Fibroblast of lung (primary cell): ENCODE data around the gene CLDN9.

Source experiments
- CTCF ChIP-seq, 2 donors: IDR thresholded peaks in 1 of 2; conservative IDR thresholded peaks in 1 of 2; 1 replicate in 1 of 2; 2 replicates in 1 of 2; pipeline ENCODE4 v1.5.1; 2011 to 2012; ENCODE audit warnings: low read length in 2 of 2, control low read depth in 1 of 2, inconsistent platforms in 1 of 2, low read depth in 1 of 2, mild to moderate bottlenecking in 1 of 2
- EZH2 ChIP-seq: IDR thresholded peaks from 2 replicates; pipeline ENCODE4 v1.5.1; 2012; ENCODE audit warnings: low read length, control low read depth, mild to moderate bottlenecking; ENCODE audit errors: missing control alignments

GRCh38 chr16:3022208-3022683 lies 9.5 kb downstream of the CLDN9 start:
- TF ChIP-seq CTCF (conservative IDR thresholded peaks at IDR 0.05 in 1 of 2, IDR thresholded peaks at IDR 0.05 in 1 of 2; ENCODE audit: low read depth in 1 of 2, low read length in 2 of 2) (no peak), EZH2 (no peak)
